EL (cell line): ENCODE data around the gene SC5D.

Source experiments
- DNase-seq: peaks from one replicate; pipeline ENCODE4 v3.0.0-alpha.2; 2016

SC5D gene

GRCh38 chr11:121293288-121293594, 670 bp downstream of the SC5D start:
- DNase-seq, result no peak

- no peak for DNase-seq
Observed at GRCh38 chr11:121295246-121296029, 2.9 kb downstream of the SC5D start.

- no peak for DNase-seq
Observed at GRCh38 chr11:121297872-121298271, 5.3 kb downstream of the SC5D start.

- no peak for DNase-seq
Observed at GRCh38 chr11:121298774-121299173, 6.2 kb downstream of the SC5D start.

- no peak for DNase-seq
Observed at GRCh38 chr11:121299417-121299816, 6.8 kb downstream of the SC5D start.

GRCh38 chr11:121300313-121300971, 7.9 kb downstream of the SC5D start:
- DNase-seq, result no peak

GRCh38 chr11:121300972-121301699, 8.6 kb downstream of the SC5D start:
- DNase-seq, result no peak

- DNase-seq, result no peak
Observed at GRCh38 chr11:121304759-121305158, 12.2 kb downstream of the SC5D start.

- DNase-seq, result no peak
Observed at GRCh38 chr11:121308816-121309215, 16.2 kb downstream of the SC5D start.

GRCh38 chr11:121309688-121310087, 17.1 kb downstream of the SC5D start:
- no peak for DNase-seq

GRCh38 chr11:121310908-121311307, 18.3 kb downstream of the SC5D start:
- no peak for DNase-seq

GRCh38 chr11:121311373-121311772, 18.8 kb downstream of the SC5D start:
- DNase-seq, result no peak

GRCh38 chr11:121312483-121312882, 19.9 kb downstream of the SC5D start:
- DNase-seq, result no peak

GRCh38 chr11:121318848-121319834, 26.6 kb downstream of the SC5D start:
- peak; percentile 35 for DNase-seq

- peak; percentile 2 for DNase-seq
Observed at GRCh38 chr11:121321614-121322243, 29.2 kb downstream of the SC5D start.

- DNase-seq, result no peak
Observed at GRCh38 chr11:121323046-121323607, 30.6 kb downstream of the SC5D start.

GRCh38 chr11:121326230-121326629, 33.7 kb downstream of the SC5D start:
- no peak for DNase-seq

GRCh38 chr11:121327553-121327952, 35.0 kb downstream of the SC5D start:
- no peak for DNase-seq

GRCh38 chr11:121328176-121328966, 35.8 kb downstream of the SC5D start:
- no peak for DNase-seq

GRCh38 chr11:121328967-121329679, 36.6 kb downstream of the SC5D start:
- no peak for DNase-seq
